GM12873 (cell line): ENCODE results near the gene NRBF2.

Source experiments
- CTCF ChIP-seq: IDR thresholded peaks from 2 replicates; pipeline ENCODE4 v1.5.1; 2012; ENCODE audit warnings: low read depth, mild to moderate bottlenecking, moderate library complexity, low read length, control low read depth; ENCODE audit not compliant: insufficient read depth; ENCODE audit errors: missing control alignments

Gene NRBF2

DNA sequence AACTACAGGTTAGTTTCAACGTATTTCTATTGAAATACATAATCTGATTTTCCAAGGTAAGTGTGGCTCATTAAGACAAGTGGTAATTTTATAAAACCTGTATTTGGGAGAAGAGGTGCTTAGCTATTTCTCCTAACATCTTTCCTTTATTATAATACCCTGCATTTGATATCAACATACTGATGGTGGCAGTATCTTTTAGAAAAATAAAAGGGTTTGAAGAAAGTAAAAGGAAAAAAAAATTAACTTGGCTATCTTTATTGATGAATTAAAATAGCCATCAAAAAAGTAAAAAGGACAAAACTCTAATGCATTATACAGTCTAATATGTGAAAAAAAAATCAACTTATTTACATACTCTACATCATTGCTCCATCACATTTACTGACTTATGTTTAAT lies 68.0 kb downstream of the NRBF2 start:
- no peak for TF ChIP-seq CTCF
